ENCODE measurements around the gene GFRAL.

- no peak for TF ChIP-seq ZNF274 (IDR thresholded peaks at IDR 0.05; ENCODE audit: low read depth, low read length)
- no peak for TF ChIP-seq YY1 (IDR thresholded peaks at IDR 0.05; ENCODE audit: insufficient read depth, insufficient read length)
These were observed 110.9 kb downstream of the GFRAL start for GRCh38 chr6:55438203-55438602.

Data from NT2/D1 (cell line).